H1 (cell line): ENCODE data around the gene EMC1. TPM values are rescaled to one million over a fixed set of nuclear protein-coding genes. Genes with fewer than 3 reads are reported as not detected.

Experiments
- ATF3 ChIP-seq: IDR thresholded peaks from 2 replicates; pipeline ENCODE4 v1.6.1; 2011; ENCODE audit warnings: low read depth, mild to moderate bottlenecking, low read length; ENCODE audit not compliant: insufficient read depth
- CHD7 ChIP-seq: fragments of 300-600 bp; sonication (generic); IDR thresholded peaks from 2 replicates; pipeline ENCODE4 v1.7.1; 2012; ENCODE audit warnings: low read length, moderate library complexity, mild to moderate bottlenecking, inconsistent platforms; ENCODE audit not compliant: insufficient replicate concordance
- EP300 ChIP-seq, 2 experiments: IDR thresholded peaks; 1 replicate in 1 of 2; 2 replicates in 1 of 2; pipeline ENCODE4 v1.6.1; 2011 to 2012; ENCODE audit warnings: low read depth in 2 of 2, low read length in 2 of 2, mild to moderate bottlenecking in 2 of 2, borderline replicate concordance in 1 of 2, inconsistent platforms in 1 of 2, moderate library complexity in 1 of 2
- HDAC6 ChIP-seq: IDR thresholded peaks from one replicate; pipeline ENCODE4 v1.7.1; 2012; ENCODE audit warnings: low read depth, mild to moderate bottlenecking, inconsistent platforms, low read length, moderate library complexity
- PHF8 ChIP-seq: fragments of 200-600 bp; sonication (generic); conservative IDR thresholded peaks from 2 replicates; pipeline ENCODE4 v1.7.1; 2012; ENCODE audit warnings: low read depth, mild to moderate bottlenecking, inconsistent platforms, low read length, moderate library complexity
- RAD21 ChIP-seq, 2 experiments: IDR thresholded peaks in 1 of 2; conservative IDR thresholded peaks in 1 of 2; 2 replicates each; pipeline ENCODE4 v1.6.1; 2011; ENCODE audit warnings: low read depth in 2 of 2, low read length in 2 of 2, improper control_type of control experiment in 1 of 2, inconsistent platforms in 1 of 2, mild to moderate bottlenecking in 1 of 2, moderate library complexity in 1 of 2
- SP1 ChIP-seq: IDR thresholded peaks from 2 replicates; pipeline ENCODE4 v1.6.1; 2011; ENCODE audit warnings: low read depth, low read length
- SP2 ChIP-seq: IDR thresholded peaks from 2 replicates; pipeline ENCODE4 v1.6.1; 2012; ENCODE audit warnings: mild to moderate bottlenecking, low read length, inconsistent platforms
- TEAD4 ChIP-seq: IDR thresholded peaks from 2 replicates; pipeline ENCODE4 v1.6.1; 2012; ENCODE audit warnings: low read depth, low read length, inconsistent platforms, mixed read lengths
- polyA plus RNA-seq, 7 experiments: library from polyadenylated mRNA; depleted of rRNA in 3 of 7; stranded (reverse) in 5 of 7; unstranded in 2 of 7; fragments of >200 nt in 5 of 7; fragments of 200-250 nt in 2 of 7; gene quantifications; 1 replicate in 5 of 7; 2 replicates in 1 of 7; 4 replicates in 1 of 7; pipeline versions ENCODE4 v1.2.1 to v1.2.3, GENCODE V29; 2011 to 2013; ENCODE audit warnings: missing spikeins in 2 of 7, mixed read lengths in 2 of 7
- total RNA-seq: library from RNA; stranded (reverse); fragmentation: NEBNext Ultra II Directional; extraction: Animal tissue kit (Norgen Biotek cat#: 25700); gene quantifications from 2 replicates; pipeline ENCODE4 v1.2.1, GENCODE V29; 2021

EMC1 gene
- total and polyA plus RNA-seq, 2 of the 8 experiments (the other 6 are each of a cell fraction or from before 2014, with no cell fraction given): 51.0 to 53.5 TPM

- TF ChIP-seq CHD7 (no peak), PHF8 (no peak), TEAD4 (no peak), EP300 (IDR thresholded peaks at IDR 0.05; ENCODE audit: borderline replicate concordance in 1 of 2, low read depth in 2 of 2, low read length in 2 of 2) (no peak), SP1 (no peak), HDAC6 (no peak), RAD21 (IDR thresholded peaks at IDR 0.05 in 1 of 2, conservative IDR thresholded peaks at IDR 0.05 in 1 of 2; ENCODE audit: low read depth in 2 of 2, low read length in 2 of 2) (no peak), ATF3 (no peak), SP2 (no peak)
- TF ChIP-seq, all 59 proteins: peak for 0
Measured at GRCh38 chr1:19178734-19179398, 72.5 kb downstream of the EMC1 start (continued).
